ENCODE data around the gene CCDC30. TPM values are rescaled to one million over a fixed set of nuclear protein-coding genes. Genes with fewer than 3 reads are reported as not detected.

Gene CCDC30
- polyA plus RNA-seq, 1 donor (not counting 4 experiments of a cell fraction or from before 2014, with no cell fraction given), result 0.35 TPM

DNA sequence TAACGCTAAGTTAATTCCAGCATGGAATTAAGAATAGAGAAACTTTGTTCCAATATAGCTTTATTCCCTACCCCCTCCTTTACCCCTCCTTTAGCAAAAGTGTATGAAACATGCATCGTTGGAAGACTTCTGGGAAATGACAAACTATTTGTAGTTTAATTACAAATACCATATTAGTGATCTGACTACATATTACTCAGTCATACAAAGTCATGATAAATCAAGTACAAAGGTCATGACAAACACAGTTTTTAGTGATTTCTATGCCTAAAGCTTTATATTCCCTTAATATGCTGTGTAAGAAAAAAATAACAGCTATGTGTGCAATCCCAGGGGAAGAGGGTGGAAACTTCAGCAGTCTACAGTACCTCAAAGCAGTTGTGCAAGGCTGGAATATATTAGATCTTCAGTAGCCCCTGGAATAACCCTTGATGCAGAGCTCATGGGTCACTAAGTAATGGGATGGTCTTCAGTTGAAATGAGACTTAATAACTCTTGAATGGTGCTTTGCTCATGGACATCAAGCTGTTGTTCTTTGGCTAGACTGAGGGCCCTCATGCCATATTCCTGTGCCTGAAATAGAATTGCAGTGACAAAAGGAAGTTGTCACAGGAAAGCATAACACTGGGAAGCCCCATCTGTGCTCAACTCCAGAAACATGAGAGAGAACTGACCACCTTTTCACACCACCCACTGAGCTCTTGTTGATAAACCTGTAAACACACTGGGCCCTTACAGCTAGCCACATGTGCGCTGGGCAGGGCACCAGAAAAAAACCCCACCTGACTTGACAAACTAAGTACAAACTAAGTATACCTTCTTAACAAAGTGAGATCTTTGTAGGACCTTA lies 32.6 kb upstream of the CCDC30 start:
- FAIRE-seq, result no peak
- dilution Hi-C loops (cut with MboI; ENCODE audit: extremely low pct_ligation_motif_present, low sequenced_read_pairs), result no loop called here
- Histone ChIP-seq H3K4me3 (ENCODE audit: control insufficient read depth in 2 of 3, extremely low read depth in 1 of 3, insufficient read depth in 2 of 3, low read depth in 1 of 3, low read length in 3 of 3) (no peak overlapping the region), H3K36me3 (ENCODE audit: control insufficient read depth in 2 of 2, extremely low read depth in 1 of 2, insufficient read depth in 2 of 2, low read length in 2 of 2) (no peaks in the 10 kb centered on the region), H3K4me2 (ENCODE audit: control insufficient read depth, extremely low read depth, insufficient read depth, low read depth, low read length) (no peak overlapping the region), H4K20me1 (ENCODE audit: control insufficient read depth, extremely low read depth, insufficient read depth, low read length) (no peaks in the 10 kb centered on the region), H3K4me1 (ENCODE audit: control insufficient read depth, extremely low read depth, insufficient read depth, low read length) (no peaks in the 10 kb centered on the region), H3K9me3 (ENCODE audit: control insufficient read depth, low read depth, low read length) (no peaks in the 10 kb centered on the region), H3K9ac (ENCODE audit: control insufficient read depth, extremely low read depth, insufficient read depth, low read length) (no peak overlapping the region), H3K27me3 (ENCODE audit: control insufficient read depth, extremely low read depth, insufficient read depth, low read length) (no peaks in the 10 kb centered on the region), H3K79me2 (ENCODE audit: control insufficient read depth, insufficient read depth, low read length) (no peaks in the 10 kb centered on the region), H3K27ac (ENCODE audit: control insufficient read depth, insufficient read depth, low read length) (no peak overlapping the region), H2AFZ (ENCODE audit: control insufficient read depth, low read length) (no peak overlapping the region), H3K9me1 (ENCODE audit: control insufficient read depth, extremely low read depth, insufficient read depth, low read length) (no peaks in the 10 kb centered on the region)
- no peak for DNase-seq (ENCODE audit: low read depth, low spot score)
- no peak for TF ChIP-seq EZH2 (IDR thresholded peaks at IDR 0.05; ENCODE audit: low read length)
- no peak for TF ChIP-seq CTCF (optimal IDR thresholded peaks at IDR 0.05 in 1 of 3, IDR thresholded peaks at IDR 0.05 in 1 of 3, conservative IDR thresholded peaks at IDR 0.05 in 1 of 3; ENCODE audit: extremely low read depth in 1 of 3, insufficient read depth in 2 of 3, low read length in 3 of 3)

- dilution Hi-C loops (cut with MboI; ENCODE audit: extremely low pct_ligation_motif_present, low sequenced_read_pairs), result no loop called here
- Histone ChIP-seq H3K9me3 (ENCODE audit: control insufficient read depth, low read depth, low read length) (no peaks in the 10 kb centered on the region), H3K9me1 (ENCODE audit: control insufficient read depth, extremely low read depth, insufficient read depth, low read length) (no peaks in the 10 kb centered on the region), H2AFZ (ENCODE audit: control insufficient read depth, low read length) (no peak overlapping the region), H3K27me3 (ENCODE audit: control insufficient read depth, extremely low read depth, insufficient read depth, low read length) (no peaks in the 10 kb centered on the region), H4K20me1 (ENCODE audit: control insufficient read depth, extremely low read depth, insufficient read depth, low read length) (no peaks in the 10 kb centered on the region), H3K4me2 (ENCODE audit: control insufficient read depth, extremely low read depth, insufficient read depth, low read depth, low read length) (no peak overlapping the region), H3K4me3 (ENCODE audit: control insufficient read depth in 2 of 3, extremely low read depth in 1 of 3, insufficient read depth in 2 of 3, low read depth in 1 of 3, low read length in 3 of 3) (no peak overlapping the region), H3K79me2 (ENCODE audit: control insufficient read depth, insufficient read depth, low read length) (no peaks in the 10 kb centered on the region), H3K4me1 (ENCODE audit: control insufficient read depth, extremely low read depth, insufficient read depth, low read length) (no peaks in the 10 kb centered on the region), H3K9ac (ENCODE audit: control insufficient read depth, extremely low read depth, insufficient read depth, low read length) (no peak overlapping the region), H3K36me3 (ENCODE audit: control insufficient read depth in 2 of 2, extremely low read depth in 1 of 2, insufficient read depth in 2 of 2, low read length in 2 of 2) (no peaks in the 10 kb centered on the region), H3K27ac (ENCODE audit: control insufficient read depth, insufficient read depth, low read length) (no peak overlapping the region)
- FAIRE-seq (no peak), DNase-seq (ENCODE audit: low read depth, low spot score) (no peak)
- TF ChIP-seq EZH2 (IDR thresholded peaks at IDR 0.05; ENCODE audit: low read length) (no peak), CTCF (optimal IDR thresholded peaks at IDR 0.05 in 1 of 3, IDR thresholded peaks at IDR 0.05 in 1 of 3, conservative IDR thresholded peaks at IDR 0.05 in 1 of 3; ENCODE audit: extremely low read depth in 1 of 3, insufficient read depth in 2 of 3, low read length in 3 of 3) (no peak)
These were observed 31.6 kb upstream of the CCDC30 start for GRCh38 chr1:42431514-42431913.

All from keratinocyte (primary cell).